B cell (primary cell): ENCODE measurements around the gene FRRS1. TPM values are rescaled to one million over a fixed set of nuclear protein-coding genes. Genes with fewer than 3 reads are reported as not detected.

Source experiments
- ATAC-seq: fragments of 200-7000 bp; cut with Tn5 transposase; one replicate; pipeline ENCODE4 v1.10.0; 2021; ENCODE audit warnings: low read depth, mild to moderate bottlenecking, moderate number of reproducible peaks, moderate library complexity
- CTCF ChIA-PET: fragments of 350-600 bp; sonication (Branson Sonifier 250); formaldehyde crosslinking; loops from one replicate; lab custom pipeline; 2021; ENCODE audit warnings: antibody characterized with exemption, inconsistent platforms; lab: Charles Lee
- POLR2A ChIA-PET: fragments of 350-600 bp; sonication (Branson Sonifier 250); formaldehyde crosslinking; loops from one replicate; lab custom pipeline; 2021; ENCODE audit warnings: antibody characterized with exemption; lab: Charles Lee
- DNase-seq: peaks from one replicate; pipeline ENCODE4 v3.0.0; 2013
- H2AFZ ChIP-seq: 2 replicates; pipeline ENCODE4 v1.6.1; 2012; ENCODE audit warnings: mild to moderate bottlenecking, low read depth, low read length; ENCODE audit not compliant: insufficient read depth, poor library complexity, severe bottlenecking
- H3K27ac ChIP-seq, 2 donors: 1 replicate in 1 of 2; 2 replicates in 1 of 2; pipeline ENCODE4 v1.5.1; 2012 to 2013; ENCODE audit warnings: low read length in 2 of 2, mild to moderate bottlenecking in 2 of 2, moderate library complexity in 1 of 2
- H3K27me3 ChIP-seq, 4 experiments: fragments of 200-600 bp in 1 of 4; sonication (generic) in 1 of 4; replicated peaks in 1 of 4; 1 replicate in 2 of 4; 2 replicates in 2 of 4; pipeline versions ENCODE4 v1.6.1 to v1.7.0; 2013 to 2016; ENCODE audit warnings: low read length in 3 of 4, mild to moderate bottlenecking in 2 of 4, mixed read lengths in 1 of 4, moderate library complexity in 1 of 4; ENCODE audit not compliant: insufficient read depth in 4 of 4, control insufficient read depth in 3 of 4; ENCODE audit errors: control extremely low read depth in 1 of 4
- H3K36me3 ChIP-seq, 2 experiments: replicated peaks in 1 of 2; 1 replicate in 1 of 2; 2 replicates in 1 of 2; pipeline versions ENCODE4 v1.6.1 to v1.7.1; 2013; ENCODE audit warnings: low read length in 1 of 2; ENCODE audit not compliant: insufficient read depth in 2 of 2, control insufficient read depth in 1 of 2; ENCODE audit errors: control extremely low read depth in 1 of 2, extremely low read depth in 1 of 2
- H3K4me1 ChIP-seq, 2 donors: fragments of 200-600 bp in 1 of 2; sonication (generic) in 1 of 2; 1 replicate in 1 of 2; 2 replicates in 1 of 2; pipeline versions ENCODE4 v1.5.1 to v1.6.1; 2013 to 2017; ENCODE audit warnings: low read length in 2 of 2; ENCODE audit not compliant: control insufficient read depth in 2 of 2, insufficient read depth in 2 of 2
- H3K4me2 ChIP-seq: replicated peaks from 2 replicates; pipeline ENCODE3; 2012; ENCODE audit warnings: mild to moderate bottlenecking, low read depth, low read length; ENCODE audit not compliant: poor library complexity, severe bottlenecking
- H3K4me3 ChIP-seq, 5 experiments: fragments of 200-600 bp in 1 of 5; sonication (generic) in 1 of 5; 1 replicate in 3 of 5; 2 replicates in 2 of 5; pipeline versions ENCODE4 v1.5.1 to v1.7.0; 2011 to 2016; ENCODE audit warnings: low read length in 4 of 5, mild to moderate bottlenecking in 4 of 5, low read depth in 2 of 5, control low read depth in 1 of 5, moderate library complexity in 1 of 5; ENCODE audit not compliant: insufficient read depth in 1 of 5; ENCODE audit errors: control extremely low read depth in 1 of 5, extremely low read depth in 1 of 5
- H3K79me2 ChIP-seq: fragments of 200-600 bp; sonication (generic); one replicate; pipeline ENCODE4 v1.6.0; 2016; ENCODE audit warnings: low read length; ENCODE audit not compliant: control insufficient read depth, insufficient read depth
- H3K9ac ChIP-seq: fragments of 200-600 bp; sonication (generic); 2 replicates; pipeline ENCODE4 v1.6.1; 2017; ENCODE audit warnings: mild to moderate bottlenecking, low read length, moderate library complexity
- H3K9me3 ChIP-seq, 3 donors: one replicate each; pipeline versions ENCODE4 v1.6.1 to v1.7.1; 2013; ENCODE audit warnings: low read length in 2 of 3; ENCODE audit not compliant: control insufficient read depth in 2 of 3, insufficient read depth in 1 of 3; ENCODE audit errors: control extremely low read depth in 1 of 3
- H4K20me1 ChIP-seq: 2 replicates; pipeline ENCODE4 v1.6.0; 2012; ENCODE audit warnings: mild to moderate bottlenecking, low read length; ENCODE audit not compliant: insufficient read depth, control insufficient read depth, poor library complexity, severe bottlenecking
- H3K27ac Mint-ChIP-seq: one replicate; pipeline ENCODE4 v1.8.0; 2021; ENCODE audit warnings: mixed read lengths
- H3K27me3 Mint-ChIP-seq: one replicate; pipeline ENCODE4 v1.8.0; 2021; ENCODE audit warnings: mixed read lengths
- H3K4me1 Mint-ChIP-seq: one replicate; pipeline ENCODE4 v1.8.0; 2021; ENCODE audit warnings: mixed read lengths
- H3K4me3 Mint-ChIP-seq: one replicate; pipeline ENCODE4 v1.8.0; 2021; ENCODE audit warnings: mixed read lengths
- H3K9me3 Mint-ChIP-seq: one replicate; pipeline ENCODE4 v1.8.0; 2022; ENCODE audit warnings: mixed read lengths; ENCODE audit not compliant: insufficient read depth
- CTCF ChIP-seq: fragments of 200-600 bp; IDR thresholded peaks from one replicate; pipeline ENCODE4 v1.8.0; 2022; ENCODE audit warnings: antibody characterized with exemption, mild to moderate bottlenecking
- EZH2 ChIP-seq: IDR thresholded peaks from 2 replicates; pipeline ENCODE4 v1.6.1; 2012; ENCODE audit warnings: borderline replicate concordance, low read depth, mild to moderate bottlenecking, moderate library complexity, low read length; ENCODE audit not compliant: insufficient read depth, poor library complexity, severe bottlenecking
- WGBS: methylation state at CpG from one replicate; pipeline ENCODE4 v1.1.5; 2013; ENCODE audit warnings: missing lambda C conversion rate; ENCODE audit not compliant: insufficient coverage; 5-methylcytosine and 5-hydroxymethylcytosine counted together
- intact Hi-C: fragments of 100-400 bp; cut with micrococcal nuclease; formaldehyde crosslinking; loops from one replicate; pipeline ENCODE4 v1.10.0; 2022
- polyA plus RNA-seq: library from polyadenylated mRNA; depleted of rRNA; stranded (reverse); fragments of >200 nt; gene quantifications from 2 replicates; pipeline ENCODE4 v1.2.3, GENCODE V29; 2012
- total RNA-seq, 2 donors: library from RNA; stranded (reverse); fragments of 120-200 nt in 1 of 2; gene quantifications; 1 replicate in 1 of 2; 2 replicates in 1 of 2; pipeline versions ENCODE4 v1.2.3 to v1.2.4, GENCODE V29; 2013 to 2022

The FRRS1 gene
- total and polyA plus RNA-seq, 2 donors (not counting 1 experiment from before 2014, with no cell fraction given), result 0.73 to 0.96 TPM

GRCh38 chr1:99696616-99697015, 69.8 kb downstream of the FRRS1 start:
- WGBS, result 88% methylated on average over 1 of the region's 2 CpGs
- Histone ChIP-seq H3K79me2 (no peaks in the 10 kb centered on the region), H3K27ac (no peak overlapping the region), H4K20me1 (no peaks in the 10 kb centered on the region), H3K4me3 (no peak overlapping the region), H3K4me2 (no peak overlapping the region), H3K27me3 (no peaks in the 10 kb centered on the region), H3K9me3 (no peaks in the 10 kb centered on the region), H3K4me1 (no peaks in the 10 kb centered on the region), H2AFZ (no peak overlapping the region), H3K36me3 (no peaks in the 10 kb centered on the region), H3K9ac (no peak overlapping the region)
- no peak for ATAC-seq
- H3K27me3 Mint-ChIP-seq, result peaks cover 25% of the 10 kb centered on the region
- H3K9me3 Mint-ChIP-seq, result no peaks in the 10 kb centered on the region
- intact Hi-C loops, result no loop called here
- no peak overlapping the region for H3K4me3 Mint-ChIP-seq
- DNase-seq, result no peak
- TF ChIP-seq EZH2, result no peak
- TF ChIP-seq CTCF, result no peak
- ChIA-PET POLR2A (no interaction called here), CTCF (interaction anchor here (1.2 to 3.3 kb wide), 3 partner anchors 9 to 11 kb away, joined by 4 to 14 read pairs (median 7); no protein-coding TSS in a partner anchor)
- no peaks in the 10 kb centered on the region for H3K4me1 Mint-ChIP-seq
- no peak overlapping the region for H3K27ac Mint-ChIP-seq

GRCh38 chr1:99691175-99691574, 75.3 kb downstream of the FRRS1 start:
- no peaks in the 10 kb centered on the region for H3K4me1 ChIP-seq
- Mint-ChIP-seq H3K27ac (no peak overlapping the region), H3K27me3 (peaks cover 22% of the 10 kb centered on the region), H3K9me3 (no peaks in the 10 kb centered on the region), H3K4me3 (no peak overlapping the region), H3K4me1 (no peaks in the 10 kb centered on the region)
- DNase-seq (no peak), ATAC-seq (no peak)
- TF ChIP-seq EZH2, result no peak
- no peak for TF ChIP-seq CTCF
- ChIA-PET POLR2A (no interaction called here), CTCF (interaction anchor here (1.1 kb wide), 1 partner anchor 15 kb away, joined by 3 read pairs; no protein-coding TSS in a partner anchor)
- WGBS, result 89% methylated on average over 1 of the region's 2 CpGs
- H3K27ac ChIP-seq, result no peak overlapping the region
- no peaks in the 10 kb centered on the region for H3K36me3 ChIP-seq
- H2AFZ ChIP-seq, result no peak overlapping the region
- no peak overlapping the region for H3K4me3 ChIP-seq
- H4K20me1 ChIP-seq, result no peaks in the 10 kb centered on the region
- no peaks in the 10 kb centered on the region for H3K9me3 ChIP-seq
- intact Hi-C loops, result no loop called here
- H3K27me3 ChIP-seq, result no peaks in the 10 kb centered on the region
- H3K79me2 ChIP-seq, result no peaks in the 10 kb centered on the region
- no peak overlapping the region for H3K4me2 ChIP-seq
- H3K9ac ChIP-seq, result no peak overlapping the region
